ENCODE measurements around the gene ACOX2.

GRCh38 chr3:58470363-58471024, 66.5 kb downstream of the ACOX2 start:
- TF ChIP-seq CTCF (IDR thresholded peaks at IDR 0.05; ENCODE audit: borderline replicate concordance, extremely low read depth, low read length, poor library complexity, severe bottlenecking) (no peak), EZH2 (IDR thresholded peaks at IDR 0.05; ENCODE audit: borderline replicate concordance, low read depth, low read length, severe bottlenecking) (no peak)

All from DND-41 (cell line).